Measurements from ENCODE around the gene PLA2G2C.
"Not testable (repeated sequence)": the region's sequence is repeated elsewhere in the genome, so short reads cannot be mapped to it uniquely, and the experiment has no call there.

PLA2G2C gene

DNA sequence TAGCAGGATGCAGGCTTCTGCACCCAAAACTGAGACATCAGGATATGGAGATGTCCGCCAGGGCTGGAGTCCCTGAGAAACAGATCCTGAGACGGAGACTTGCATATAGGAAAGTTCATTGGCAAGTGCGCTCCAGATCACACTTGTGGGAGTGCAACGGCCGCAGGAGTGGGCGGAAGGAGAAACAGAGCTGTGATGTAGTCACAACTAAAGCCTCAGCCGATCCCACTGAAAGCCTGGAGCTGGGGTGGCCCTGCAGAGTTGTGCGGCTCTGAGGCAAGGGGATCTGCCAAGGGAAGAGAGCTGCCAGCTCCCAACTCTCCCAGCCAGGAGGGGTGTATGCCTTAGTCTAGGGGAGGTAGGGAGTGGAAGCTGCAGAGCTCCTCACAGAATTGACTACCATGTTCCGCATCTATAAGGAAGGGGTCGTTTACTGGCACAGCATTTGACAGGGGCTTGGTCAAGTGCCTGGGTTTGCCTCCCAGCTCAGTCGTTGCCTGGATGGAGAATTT is 42.1 kb upstream of the PLA2G2C start:
- in situ Hi-C loops (cut with MboI; ENCODE audit: low sequenced_read_pairs, unreplicated experiment), result no loop called here
- TF ChIP-seq, protein P1, sequence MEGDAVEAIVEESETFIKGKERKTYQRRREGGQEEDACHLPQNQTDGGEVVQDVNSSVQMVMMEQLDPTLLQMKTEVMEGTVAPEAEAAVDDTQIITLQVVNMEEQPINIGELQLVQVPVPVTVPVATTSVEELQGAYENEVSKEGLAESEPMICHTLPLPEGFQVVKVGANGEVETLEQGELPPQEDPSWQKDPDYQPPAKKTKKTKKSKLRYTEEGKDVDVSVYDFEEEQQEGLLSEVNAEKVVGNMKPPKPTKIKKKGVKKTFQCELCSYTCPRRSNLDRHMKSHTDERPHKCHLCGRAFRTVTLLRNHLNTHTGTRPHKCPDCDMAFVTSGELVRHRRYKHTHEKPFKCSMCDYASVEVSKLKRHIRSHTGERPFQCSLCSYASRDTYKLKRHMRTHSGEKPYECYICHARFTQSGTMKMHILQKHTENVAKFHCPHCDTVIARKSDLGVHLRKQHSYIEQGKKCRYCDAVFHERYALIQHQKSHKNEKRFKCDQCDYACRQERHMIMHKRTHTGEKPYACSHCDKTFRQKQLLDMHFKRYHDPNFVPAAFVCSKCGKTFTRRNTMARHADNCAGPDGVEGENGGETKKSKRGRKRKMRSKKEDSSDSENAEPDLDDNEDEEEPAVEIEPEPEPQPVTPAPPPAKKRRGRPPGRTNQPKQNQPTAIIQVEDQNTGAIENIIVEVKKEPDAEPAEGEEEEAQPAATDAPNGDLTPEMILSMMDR (IDR thresholded peaks at IDR 0.05; ENCODE audit: borderline replicate concordance, control extremely low read depth, extremely low read depth, insufficient read depth, missing control alignments), result no peak
- DNase-seq (ENCODE audit: low spot score), result no peak

DNA sequence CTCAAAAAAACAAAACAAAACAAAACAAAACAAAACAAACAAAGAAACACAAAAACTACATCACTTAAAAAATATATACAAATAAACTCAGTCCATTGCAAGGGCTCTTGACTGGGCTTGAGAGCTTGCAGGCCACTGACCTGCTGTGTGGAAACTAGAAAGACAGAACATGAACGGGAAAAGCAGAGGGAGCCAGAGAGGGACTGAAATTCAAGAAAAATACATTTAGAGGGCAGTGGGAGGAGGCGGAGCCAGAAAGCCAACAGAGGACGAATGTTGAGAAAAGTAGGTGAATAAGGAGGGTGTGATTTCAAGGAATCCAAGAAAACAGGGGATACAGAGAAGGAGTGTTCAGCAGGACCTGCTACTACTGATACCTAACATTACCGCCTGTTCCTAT is 41.4 kb upstream of the PLA2G2C start:
- no peak for DNase-seq (ENCODE audit: low spot score)
- TF ChIP-seq, protein P1 (IDR thresholded peaks at IDR 0.05; ENCODE audit: borderline replicate concordance, control extremely low read depth, extremely low read depth, insufficient read depth, missing control alignments), result no peak
- in situ Hi-C loops (cut with MboI; ENCODE audit: low sequenced_read_pairs, unreplicated experiment), result no loop called here

DNA sequence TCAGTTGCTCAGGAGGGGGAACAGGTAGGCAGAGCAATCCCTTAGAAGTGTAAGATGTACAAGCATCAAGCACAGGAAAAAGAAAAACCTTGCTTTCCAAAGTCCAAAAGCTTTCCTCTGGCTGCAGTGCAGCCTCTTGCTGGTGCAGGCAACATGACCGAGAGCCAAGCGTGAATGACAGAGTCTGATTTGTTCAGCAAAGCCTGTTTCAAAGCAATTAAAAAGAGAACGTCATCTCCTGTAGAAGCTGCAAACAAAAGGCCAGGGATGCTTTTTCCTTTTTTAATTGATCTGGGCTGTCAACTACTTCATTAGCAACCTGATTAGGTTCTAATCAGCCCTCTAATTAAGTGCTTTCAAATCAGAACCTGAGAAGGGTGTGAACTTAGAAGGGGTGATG is 38.2 kb upstream of the PLA2G2C start:
- TF ChIP-seq, protein P1 (IDR thresholded peaks at IDR 0.05; ENCODE audit: borderline replicate concordance, control extremely low read depth, extremely low read depth, insufficient read depth, missing control alignments), result no peak
- DNase-seq (ENCODE audit: low spot score), result no peak
- in situ Hi-C loops (cut with MboI; ENCODE audit: low sequenced_read_pairs, unreplicated experiment), result no loop called here

DNA sequence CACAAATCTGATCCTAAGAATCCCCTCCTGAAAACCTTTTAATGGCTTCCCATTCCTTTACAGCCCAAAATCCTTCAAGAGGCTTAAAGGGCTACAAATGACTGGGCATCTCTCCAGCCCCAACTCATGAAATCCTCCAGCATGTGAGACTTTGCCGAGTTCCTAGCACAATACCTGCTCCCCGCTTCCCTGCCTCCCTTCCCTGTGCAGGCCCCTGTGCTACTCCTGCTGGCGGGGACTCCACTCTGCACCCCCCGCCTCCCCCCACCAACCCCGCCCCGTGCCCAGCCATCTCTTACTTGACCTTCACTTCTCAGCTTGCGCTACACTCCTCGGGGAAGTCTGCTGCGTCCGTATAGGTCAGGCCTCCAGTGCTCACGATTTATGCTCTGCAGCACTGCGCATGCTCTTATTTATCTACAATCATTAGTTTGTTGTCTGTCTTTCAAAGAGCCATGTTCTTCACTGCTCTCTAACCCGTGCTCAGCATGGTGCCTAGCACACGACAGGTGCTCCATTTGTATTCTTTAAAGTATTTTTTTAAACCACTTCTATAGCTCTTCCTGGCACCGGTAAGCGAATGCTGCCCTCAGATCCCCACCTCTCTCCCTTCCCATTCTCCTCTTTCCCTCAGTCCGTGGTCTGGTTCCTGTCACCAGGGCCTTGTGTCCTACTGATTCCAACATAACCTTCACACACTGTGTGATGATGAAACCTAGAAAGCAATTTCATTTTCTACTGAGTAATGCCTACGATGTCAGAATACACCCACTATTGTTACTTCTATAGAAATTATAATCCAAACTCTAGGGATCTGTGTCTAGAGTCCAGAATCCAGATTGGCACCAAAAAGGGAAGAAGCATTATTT is 37.5 kb upstream of the PLA2G2C start:
- no peak for DNase-seq (ENCODE audit: low spot score)

DNA sequence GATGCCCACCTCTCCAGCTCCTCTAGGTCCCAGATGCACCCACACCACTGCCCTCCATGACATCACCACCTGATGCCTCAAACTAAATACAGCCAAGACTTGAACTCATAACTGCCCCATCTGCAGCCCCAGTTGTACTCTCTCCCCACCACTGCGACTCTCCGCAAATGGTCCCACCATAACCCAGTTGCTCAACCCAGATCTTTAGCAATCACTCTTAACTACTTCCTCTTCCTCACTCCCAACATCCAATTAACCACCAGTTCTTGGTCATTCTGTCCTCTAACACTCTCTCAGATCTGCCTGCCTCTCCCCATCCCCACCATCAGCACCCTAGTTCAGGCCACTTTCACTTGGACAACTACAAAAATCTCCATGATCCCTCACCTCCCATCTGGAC is 36.8 kb upstream of the PLA2G2C start:
- in situ Hi-C loops (cut with MboI; ENCODE audit: low sequenced_read_pairs, unreplicated experiment), result no loop called here
- TF ChIP-seq, protein P1 (IDR thresholded peaks at IDR 0.05; ENCODE audit: borderline replicate concordance, control extremely low read depth, extremely low read depth, insufficient read depth, missing control alignments), result no peak
- DNase-seq (ENCODE audit: low spot score), result no peak

More for the DNA sequence above, 37.5 kb upstream of the PLA2G2C start:
- in situ Hi-C loops (cut with MboI; ENCODE audit: low sequenced_read_pairs, unreplicated experiment), result no loop called here
- TF ChIP-seq, protein P1 (IDR thresholded peaks at IDR 0.05; ENCODE audit: borderline replicate concordance, control extremely low read depth, extremely low read depth, insufficient read depth, missing control alignments), result no peak

DNA sequence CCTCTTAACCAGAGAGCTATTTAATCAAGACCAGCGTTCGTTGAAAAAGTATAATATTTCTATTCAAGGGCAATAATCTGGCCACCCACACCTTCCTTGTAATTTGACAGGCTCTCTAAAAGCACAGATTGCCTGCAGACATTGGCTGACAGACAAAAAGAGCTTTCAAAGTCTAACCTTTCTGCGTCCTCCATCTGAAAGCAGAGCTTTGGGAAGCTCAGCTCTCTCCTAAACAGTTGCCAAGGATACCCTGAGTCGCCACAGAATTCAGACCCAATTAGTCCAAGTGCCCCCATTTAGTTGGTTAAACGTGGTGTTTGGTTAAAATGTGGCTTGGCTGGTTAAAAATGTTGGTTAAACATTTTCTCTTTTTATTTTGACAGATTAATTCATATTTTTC is 33.7 kb upstream of the PLA2G2C start:
- DNase-seq (ENCODE audit: low spot score), result no peak
- TF ChIP-seq, protein P1 (IDR thresholded peaks at IDR 0.05; ENCODE audit: borderline replicate concordance, control extremely low read depth, extremely low read depth, insufficient read depth, missing control alignments), result no peak
- in situ Hi-C loops (cut with MboI; ENCODE audit: low sequenced_read_pairs, unreplicated experiment), result no loop called here

DNA sequence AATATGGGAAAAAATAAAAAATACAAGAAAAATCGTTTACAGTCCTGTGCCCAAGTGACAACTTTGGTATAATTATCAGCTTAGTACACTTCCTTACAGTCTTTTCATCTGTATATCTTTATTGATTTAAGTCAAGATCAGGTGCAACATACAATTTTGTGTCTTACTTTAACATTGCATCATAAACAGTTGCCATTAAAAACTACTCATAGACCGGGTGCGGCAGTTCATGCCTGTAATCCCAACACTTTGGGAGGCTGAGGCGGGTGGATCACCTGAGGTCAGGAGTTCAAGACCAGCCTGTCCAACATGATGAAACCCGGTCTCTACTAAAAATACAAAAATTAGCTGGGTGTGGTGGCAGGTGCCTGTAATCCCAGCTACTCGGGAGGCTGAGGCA is 32.7 kb upstream of the PLA2G2C start:
- not testable (repeated sequence) for DNase-seq (ENCODE audit: low spot score)
- in situ Hi-C loops (cut with MboI; ENCODE audit: low sequenced_read_pairs, unreplicated experiment), result loop anchor here (10.0 kb wide), 1 partner anchor 276 kb away; no protein-coding TSS in a partner anchor
